ENCODE data around the gene ASL.
"Not testable (repeated sequence)": the region's sequence is repeated elsewhere in the genome, so short reads cannot be mapped to it uniquely, and the experiment has no call there.

ASL gene

DNA sequence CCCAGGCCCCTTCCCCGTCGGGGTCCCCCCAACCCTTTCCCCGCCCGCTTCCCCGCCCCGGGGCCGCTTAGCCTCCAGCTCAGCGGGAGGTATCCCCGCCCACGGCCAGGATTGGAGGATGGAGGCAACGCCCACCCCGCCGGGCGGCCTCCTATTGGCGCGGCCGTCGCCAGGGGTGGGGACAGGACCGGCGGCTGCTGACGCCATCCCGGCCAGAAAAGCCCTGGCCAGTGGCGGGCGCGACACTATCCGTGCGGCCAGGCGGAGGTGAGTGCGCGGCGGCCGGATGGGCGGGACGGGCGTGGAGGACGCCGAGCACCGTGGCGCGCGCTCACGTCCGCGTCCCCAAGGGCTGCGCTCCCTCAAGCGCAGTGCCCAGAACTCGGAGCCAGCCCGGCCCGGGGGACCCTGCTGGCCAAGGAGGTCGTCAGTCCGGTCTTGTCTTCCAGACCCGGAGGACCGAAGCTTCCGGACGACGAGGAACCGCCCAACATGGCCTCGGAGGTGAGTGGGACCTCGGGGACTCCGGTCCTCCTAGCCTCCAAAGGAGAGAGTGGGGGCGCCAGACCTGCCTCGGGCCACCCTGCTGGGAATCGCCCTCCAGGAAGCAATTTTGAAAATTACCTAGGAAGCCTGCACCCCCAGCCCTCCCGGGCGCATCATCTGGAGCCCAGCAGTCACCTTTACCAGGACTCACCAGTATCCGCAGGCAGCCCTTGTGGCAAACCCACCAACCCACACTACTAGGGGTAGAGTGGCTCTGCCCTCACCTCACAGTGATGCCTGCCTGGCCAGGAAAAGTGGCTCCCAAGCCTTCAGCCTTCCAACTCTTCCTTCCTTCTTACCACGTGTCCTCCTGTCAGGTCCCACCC, at the start of gene ASL:
Gene ASL, plus strand, starts transcription at position 230 of the 872 bp plus-strand sequence. Its CDS starts 263 bp downstream, at position 493.
- DNase-seq, result peak; percentile 91

DNA sequence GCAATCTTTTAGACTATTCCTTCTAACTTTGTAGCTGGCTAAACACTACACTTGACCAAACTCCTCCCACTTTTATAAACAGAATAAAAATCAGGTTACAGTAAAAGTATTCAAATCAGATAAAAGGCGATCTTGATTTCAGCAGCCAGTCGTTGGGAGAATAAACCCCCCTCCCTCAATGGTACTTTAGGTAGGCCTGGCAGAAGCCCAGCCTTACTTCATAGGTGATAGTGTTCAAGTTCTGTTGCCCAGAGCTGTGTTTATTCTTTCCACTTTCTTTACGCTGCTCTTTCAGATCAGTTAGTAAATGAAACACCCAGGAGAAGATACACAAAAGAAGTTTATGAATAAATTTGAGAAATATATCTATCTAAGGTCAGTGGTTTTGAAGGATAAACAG, 47.3 kb upstream of the ASL start:
- DNase-seq, result not testable (repeated sequence)

DNA sequence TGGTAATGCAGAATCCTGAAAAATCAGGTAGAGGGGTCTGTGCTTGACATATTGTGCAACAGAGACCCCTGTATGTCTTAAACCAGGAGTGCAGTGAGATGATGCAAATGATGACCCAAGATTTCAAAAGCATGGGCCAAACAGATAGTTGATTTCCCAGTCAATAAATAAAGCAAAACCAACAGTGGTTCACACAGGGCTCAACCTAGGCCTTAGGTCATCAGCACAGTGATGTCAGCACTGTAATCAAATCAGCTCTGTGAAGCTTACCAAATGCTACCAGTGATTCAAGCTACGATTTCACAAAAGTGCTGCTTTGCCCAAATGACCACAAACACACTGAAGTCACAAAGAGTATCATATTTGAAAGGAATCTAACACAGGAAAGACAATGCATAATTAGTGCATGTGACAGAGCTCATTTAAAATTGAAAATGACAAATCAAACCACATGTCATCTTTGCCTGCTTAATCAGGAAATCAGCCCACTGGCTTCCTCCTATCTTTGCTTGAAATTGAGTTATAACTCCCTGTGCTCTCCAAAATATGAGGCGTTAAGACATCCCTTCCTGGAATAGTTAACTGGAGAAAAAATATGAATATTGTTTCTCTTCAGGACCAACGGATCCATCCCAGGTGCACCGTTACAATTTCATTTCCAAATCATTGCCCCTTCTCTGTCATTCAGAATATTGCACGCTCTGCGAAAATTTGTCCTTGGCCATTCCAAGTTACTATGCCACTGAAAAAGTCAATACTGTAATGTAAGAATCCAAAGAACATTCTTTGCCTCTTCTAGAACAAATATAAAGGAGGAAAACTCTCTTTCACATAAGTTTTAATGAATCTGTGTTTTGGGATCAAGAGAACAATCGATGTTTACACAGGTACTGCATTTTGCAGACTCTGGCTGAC, 41.9 kb upstream of the ASL start:
- DNase-seq, result no peak

- DNase-seq, result not testable (repeated sequence)
Observed at GRCh38 chr7:66034436-66035010, 41.1 kb upstream of the ASL start.

DNA sequence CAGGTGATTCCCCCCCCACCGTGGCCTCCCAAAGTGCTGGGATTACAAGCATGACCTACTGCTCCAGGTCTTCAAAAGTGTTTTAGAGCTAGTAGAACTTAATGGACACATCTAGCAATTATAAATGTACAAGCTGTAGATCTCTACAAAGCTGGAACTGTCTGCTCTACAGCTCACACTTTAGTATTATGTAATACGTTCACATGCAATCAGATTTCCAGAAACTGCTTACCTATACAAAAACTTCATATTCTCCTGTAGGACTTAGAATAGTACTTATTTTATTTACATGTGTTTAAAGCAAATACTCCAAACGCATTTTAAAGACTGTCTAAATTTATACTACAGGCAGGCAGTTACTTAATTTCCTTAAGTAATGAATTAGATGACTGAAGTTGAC, 39.2 kb upstream of the ASL start:
- DNase-seq, result no peak

DNA sequence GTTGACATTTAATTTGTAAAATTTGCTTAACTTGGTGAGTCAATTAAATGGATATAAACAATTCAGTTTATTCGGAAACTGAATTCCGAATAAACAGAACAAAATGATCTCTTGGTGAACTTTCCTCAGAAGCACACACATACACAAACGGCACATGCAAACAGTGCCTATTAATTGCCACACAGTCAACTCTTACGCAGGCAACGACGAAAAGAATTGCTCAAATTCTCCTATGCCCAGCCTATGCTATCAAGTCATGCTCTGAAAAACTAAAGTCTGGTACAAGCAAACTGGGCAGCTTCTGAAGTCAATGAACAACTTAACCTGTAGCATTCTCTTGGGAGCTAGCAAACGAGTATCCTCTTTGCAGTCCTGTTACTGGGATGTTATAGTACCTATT, 38.8 kb upstream of the ASL start:
- DNase-seq, result no peak

GRCh38 chr7:66039094-66039670, 36.4 kb upstream of the ASL start:
- DNase-seq, result no peak

GRCh38 chr7:66043681-66044497, 31.7 kb upstream of the ASL start:
- DNase-seq, result no peak

GRCh38 chr7:66044498-66044854, 31.1 kb upstream of the ASL start:
- peak; percentile 48 for DNase-seq

DNA sequence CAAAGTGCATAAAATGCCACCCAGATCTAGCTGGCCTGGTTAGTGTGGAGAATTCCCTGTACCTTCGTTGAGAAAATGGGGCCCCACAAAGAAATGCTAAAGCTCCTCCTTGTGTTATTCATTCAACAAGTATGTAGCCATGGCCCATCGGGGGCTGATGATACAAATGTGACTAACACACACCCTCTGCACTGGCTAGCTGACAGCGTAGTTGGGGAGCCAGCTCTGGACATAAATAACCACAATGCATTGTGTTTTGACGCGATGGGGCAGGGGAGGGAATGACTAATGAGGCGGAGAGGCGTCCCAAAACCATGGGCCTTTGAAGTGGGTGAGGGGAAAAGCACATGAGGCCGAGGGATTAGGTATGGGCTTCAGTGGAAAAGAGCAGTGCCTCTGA, 28.2 kb upstream of the ASL start:
- DNase-seq, result no peak

DNA sequence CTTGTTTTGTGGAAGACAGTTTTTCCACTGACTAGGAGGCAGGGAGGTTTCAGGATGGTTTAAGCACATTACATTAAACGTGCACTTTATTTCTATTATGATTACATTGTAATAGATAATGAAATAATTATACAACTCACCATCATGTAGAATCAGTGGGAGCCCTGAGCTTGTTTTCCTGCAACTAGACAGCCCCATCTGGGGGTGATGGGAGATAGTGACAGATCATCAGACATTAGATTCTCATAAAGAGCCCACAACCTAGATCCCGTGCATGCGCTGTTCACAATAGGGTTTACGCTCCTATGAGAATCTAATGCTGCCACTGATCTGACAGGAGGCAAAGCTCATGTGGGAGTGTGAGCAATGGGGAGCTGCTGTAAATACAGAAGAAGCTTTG, 25.7 kb upstream of the ASL start:
- not testable (repeated sequence) for DNase-seq

DNA sequence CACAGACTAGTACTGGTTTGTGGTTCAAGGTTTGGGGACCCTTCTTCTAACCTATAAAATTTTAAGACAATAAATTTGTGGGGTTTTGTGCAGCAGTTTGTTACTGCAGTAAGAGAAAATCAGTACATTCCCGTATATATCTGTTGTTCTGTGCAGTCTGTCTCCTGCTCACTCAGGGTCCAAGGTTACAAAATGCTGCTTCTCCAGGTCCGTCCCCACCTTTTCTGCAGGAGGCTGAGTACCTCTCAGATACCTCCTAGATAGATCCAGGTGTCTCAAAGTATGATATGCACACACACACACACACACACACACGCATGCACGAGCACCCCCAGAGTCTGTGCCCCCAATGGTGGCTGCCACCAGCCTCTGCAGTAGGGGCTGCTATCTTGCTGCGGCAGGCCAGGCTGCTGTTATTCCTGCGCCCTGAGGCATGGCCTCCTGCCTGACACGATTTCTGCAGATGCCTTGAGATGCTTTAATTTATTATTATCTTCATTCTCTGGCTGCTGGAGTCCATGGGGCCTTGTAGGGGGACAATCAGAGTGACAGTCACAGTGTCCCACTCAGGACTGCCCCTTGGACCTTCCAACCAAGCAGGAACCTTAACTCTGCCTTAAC, 25.2 kb upstream of the ASL start:
- no peak for DNase-seq

DNA sequence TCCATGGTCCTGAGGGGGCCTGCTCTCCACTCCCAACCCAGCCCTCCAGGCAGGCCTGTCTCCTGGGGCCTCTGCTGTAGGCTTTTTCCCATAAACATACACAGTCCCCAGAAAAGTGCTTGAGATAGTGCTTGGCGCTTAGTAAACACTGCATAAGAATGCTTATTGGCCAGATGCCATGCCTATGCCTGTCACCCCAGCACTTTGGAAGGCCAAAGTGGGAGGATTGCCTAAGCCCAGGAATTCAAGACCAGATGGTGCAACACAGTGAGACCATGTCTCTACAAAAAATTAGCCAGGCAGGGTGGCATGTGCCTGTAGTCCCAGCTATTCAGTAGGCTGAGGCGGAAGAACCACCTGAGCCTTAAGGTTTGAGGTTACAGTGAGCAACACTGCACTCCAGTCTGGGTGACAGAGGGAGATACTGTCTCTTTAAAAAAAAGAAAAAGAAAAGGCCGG, 24.6 kb upstream of the ASL start:
- DNase-seq, result peak; percentile 65

DNA sequence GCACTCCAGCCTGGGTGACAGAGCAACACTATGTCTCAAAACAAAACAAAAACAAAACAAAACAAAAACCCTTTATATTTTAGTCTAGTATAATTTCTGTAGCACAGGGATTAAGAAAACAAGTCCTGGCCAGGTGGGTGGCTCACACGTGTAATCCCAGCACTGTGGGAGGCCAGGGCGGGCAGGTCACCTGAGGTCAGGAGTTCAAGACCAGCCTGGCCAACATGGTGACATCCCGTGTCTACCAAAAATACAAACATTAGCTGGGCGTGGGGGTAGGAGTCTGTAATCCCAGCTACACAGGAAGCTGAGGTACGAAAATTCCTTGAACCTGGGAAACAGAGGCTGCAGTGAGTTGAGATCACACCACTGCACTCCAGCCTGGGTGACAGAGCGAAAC, 23.2 kb upstream of the ASL start:
- DNase-seq, result no peak

DNA sequence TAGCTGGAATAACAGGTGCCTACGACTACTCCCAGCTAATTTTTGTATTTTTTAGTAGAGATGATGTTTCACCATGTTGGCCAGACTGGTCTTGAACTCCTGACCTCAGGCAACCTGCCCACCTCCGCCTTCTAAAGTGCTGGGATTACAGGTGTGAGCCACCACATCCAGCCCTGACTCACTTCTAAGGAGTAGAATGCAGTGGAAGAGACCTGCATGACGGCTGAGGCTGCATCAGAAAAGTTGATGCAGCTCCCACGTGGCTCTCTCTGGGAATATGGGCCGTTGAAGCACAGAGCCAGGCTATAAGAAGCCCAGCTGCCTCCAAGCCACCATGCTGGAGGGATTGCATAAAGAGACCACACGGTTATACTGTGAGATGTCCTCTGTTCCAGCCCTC, 21.6 kb upstream of the ASL start:
- DNase-seq, result no peak

- no peak for DNase-seq
Observed at GRCh38 chr7:66055321-66055956, 20.2 kb upstream of the ASL start.

- DNase-seq, result no peak
Observed at GRCh38 chr7:66060796-66061195, 14.8 kb upstream of the ASL start.

GRCh38 chr7:66069732-66070131, 5.9 kb upstream of the ASL start:
- no peak for DNase-seq

GRCh38 chr7:66070222-66070621, 5.4 kb upstream of the ASL start:
- no peak for DNase-seq

GRCh38 chr7:66072208-66072607, 3.4 kb upstream of the ASL start:
- not testable (repeated sequence) for DNase-seq
